HG03469 (cell line): ENCODE data around the gene PPP1R3G.

Source experiments
- ATAC-seq: cut with Tn5 transposase; IDR thresholded peaks from one replicate; pipeline ENCODE4 v1.9.1; 2021; ENCODE audit warnings: mild to moderate bottlenecking, moderate library complexity, moderate number of reproducible peaks; ENCODE audit not compliant: unreplicated experiment

The PPP1R3G gene

GRCh38 chr6:5093231-5094015 is 8.3 kb downstream of the PPP1R3G start:
- ATAC-seq: no peak

DNA sequence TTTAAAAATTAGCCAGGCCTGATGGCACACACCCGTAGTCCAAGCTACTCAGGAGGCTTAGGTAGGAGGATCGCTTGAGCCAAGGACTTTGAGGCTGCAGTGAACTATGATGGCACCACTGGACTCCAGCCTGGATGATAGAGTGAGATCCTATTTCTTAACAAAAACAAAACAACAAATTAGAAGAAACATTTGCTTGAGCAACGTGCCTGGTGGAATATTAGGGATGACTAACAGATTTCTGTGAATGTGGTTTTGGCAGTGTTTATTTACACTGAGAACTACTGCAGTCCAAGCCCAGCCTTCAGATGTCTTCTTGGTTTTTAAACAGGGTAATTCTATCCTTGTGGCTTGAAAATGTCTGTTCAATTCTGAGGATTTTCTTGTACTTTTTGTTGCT is 9.2 kb downstream of the PPP1R3G start:
- ATAC-seq: no peak

GRCh38 chr6:5095236-5095635 is 10.1 kb downstream of the PPP1R3G start:
- ATAC-seq: peak; percentile 46

GRCh38 chr6:5096482-5096881 is 11.3 kb downstream of the PPP1R3G start:
- ATAC-seq: no peak

GRCh38 chr6:5098501-5099270 is 13.5 kb downstream of the PPP1R3G start:
- no peak for ATAC-seq

GRCh38 chr6:5099537-5099936 is 14.4 kb downstream of the PPP1R3G start:
- no peak for ATAC-seq

- ATAC-seq: no peak
Measured at GRCh38 chr6:5100806-5101205, 15.7 kb downstream of the PPP1R3G start.

- no peak for ATAC-seq
Measured at GRCh38 chr6:5102267-5102970, 17.3 kb downstream of the PPP1R3G start.

DNA sequence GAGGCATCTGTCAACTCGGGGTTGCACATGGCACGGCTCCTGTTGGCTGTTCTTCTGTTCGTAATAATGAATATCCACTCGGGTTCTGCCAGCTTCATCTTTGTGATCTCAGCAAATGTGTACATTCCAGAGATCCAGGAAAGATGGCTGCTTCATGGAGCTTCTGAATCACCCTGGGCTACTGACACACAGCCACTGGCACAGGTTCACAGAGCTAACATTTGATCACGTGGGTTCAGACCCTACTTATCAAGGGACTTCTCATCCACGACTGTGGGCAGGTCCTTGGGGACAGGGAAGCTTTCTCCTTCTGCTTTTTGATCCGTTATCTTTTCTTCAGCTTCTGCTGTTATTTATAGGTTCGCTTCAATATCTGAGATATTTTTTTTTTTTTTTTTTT is 18.1 kb downstream of the PPP1R3G start:
- no peak for ATAC-seq

GRCh38 chr6:5104667-5105066 is 19.5 kb downstream of the PPP1R3G start:
- ATAC-seq: no peak

DNA sequence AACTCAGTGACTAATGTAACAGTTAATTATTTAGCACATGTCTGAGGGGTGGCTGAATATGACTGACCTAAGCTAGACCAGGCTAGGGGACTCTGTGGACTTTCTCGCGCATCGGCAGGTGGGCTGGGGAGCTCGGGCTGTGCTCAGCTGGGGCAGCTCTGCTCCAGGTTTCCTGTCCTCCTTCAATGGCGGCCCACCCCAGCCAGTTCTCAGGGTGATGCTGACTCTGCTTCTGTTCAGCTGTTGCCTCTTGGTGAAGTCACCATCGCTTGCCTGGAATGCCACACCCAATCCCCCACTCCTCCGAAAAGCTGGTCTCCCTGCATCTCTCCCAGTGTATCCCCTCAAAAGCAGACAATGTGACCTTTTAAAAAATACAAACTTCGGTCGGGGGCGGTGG is 20.0 kb downstream of the PPP1R3G start:
- no peak for ATAC-seq

DNA sequence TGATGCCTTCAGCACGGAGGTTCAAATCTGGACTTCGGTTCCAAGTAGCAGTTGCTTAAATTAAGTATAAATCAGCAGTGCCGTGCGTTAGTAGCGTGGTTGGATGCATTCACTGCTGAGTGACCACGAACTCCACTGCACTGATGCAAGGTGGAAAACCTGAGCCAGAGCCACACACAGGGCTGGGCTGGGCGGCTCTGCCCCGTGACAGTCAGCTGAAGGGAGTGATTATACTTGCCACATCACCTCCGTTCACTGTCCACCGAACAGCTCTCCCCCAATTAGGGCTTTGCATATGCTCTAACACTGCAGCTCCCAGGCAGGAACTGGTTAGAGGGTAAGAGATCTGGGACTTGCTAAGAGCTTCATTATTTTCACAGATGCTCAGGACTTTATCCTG is 22.2 kb downstream of the PPP1R3G start:
- no peak for ATAC-seq

DNA sequence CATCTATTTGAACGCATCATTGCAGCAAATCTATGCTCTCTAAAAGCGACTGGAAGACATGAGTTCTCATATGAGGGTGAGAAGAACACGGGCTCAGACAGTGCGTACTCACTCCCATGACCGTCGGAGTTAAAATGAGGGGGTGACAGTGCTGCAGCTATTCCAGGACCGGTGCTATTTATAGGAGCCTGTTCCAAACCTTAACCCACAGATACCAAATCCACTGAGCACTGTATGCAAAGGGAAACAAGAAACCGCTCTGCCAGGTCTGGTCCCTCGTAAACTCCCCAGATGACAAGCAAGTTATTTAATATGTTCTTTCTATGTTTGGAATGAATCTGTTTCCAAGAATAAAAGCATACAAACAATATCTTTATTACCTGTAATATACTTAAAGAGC is 22.9 kb downstream of the PPP1R3G start:
- ATAC-seq: no peak

GRCh38 chr6:5108536-5109150 is 23.5 kb downstream of the PPP1R3G start:
- no peak for ATAC-seq

- ATAC-seq: no peak
Measured at GRCh38 chr6:5109436-5109835, 24.3 kb downstream of the PPP1R3G start.

- ATAC-seq: no peak
Measured at GRCh38 chr6:5110246-5110645, 25.1 kb downstream of the PPP1R3G start.

DNA sequence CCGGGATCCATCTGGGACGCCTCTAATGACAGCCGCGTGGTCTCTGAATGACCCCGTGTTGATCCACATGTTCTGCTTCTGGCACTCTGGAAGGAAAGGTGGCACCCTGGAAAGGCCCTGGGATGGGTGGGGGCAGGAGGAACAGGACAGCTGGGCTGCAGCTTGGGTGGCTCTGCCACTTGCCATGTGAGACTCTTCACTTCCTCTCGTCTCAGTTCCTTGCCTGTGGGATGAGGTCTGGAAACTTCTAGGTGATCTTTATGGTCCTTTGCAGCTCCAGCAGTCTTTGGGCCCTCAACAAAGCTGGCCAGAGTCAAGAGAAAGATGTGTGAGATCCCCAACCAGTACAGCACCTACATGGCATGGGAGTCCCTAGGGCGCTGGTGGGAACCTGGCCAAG is 26.5 kb downstream of the PPP1R3G start:
- no peak for ATAC-seq

DNA sequence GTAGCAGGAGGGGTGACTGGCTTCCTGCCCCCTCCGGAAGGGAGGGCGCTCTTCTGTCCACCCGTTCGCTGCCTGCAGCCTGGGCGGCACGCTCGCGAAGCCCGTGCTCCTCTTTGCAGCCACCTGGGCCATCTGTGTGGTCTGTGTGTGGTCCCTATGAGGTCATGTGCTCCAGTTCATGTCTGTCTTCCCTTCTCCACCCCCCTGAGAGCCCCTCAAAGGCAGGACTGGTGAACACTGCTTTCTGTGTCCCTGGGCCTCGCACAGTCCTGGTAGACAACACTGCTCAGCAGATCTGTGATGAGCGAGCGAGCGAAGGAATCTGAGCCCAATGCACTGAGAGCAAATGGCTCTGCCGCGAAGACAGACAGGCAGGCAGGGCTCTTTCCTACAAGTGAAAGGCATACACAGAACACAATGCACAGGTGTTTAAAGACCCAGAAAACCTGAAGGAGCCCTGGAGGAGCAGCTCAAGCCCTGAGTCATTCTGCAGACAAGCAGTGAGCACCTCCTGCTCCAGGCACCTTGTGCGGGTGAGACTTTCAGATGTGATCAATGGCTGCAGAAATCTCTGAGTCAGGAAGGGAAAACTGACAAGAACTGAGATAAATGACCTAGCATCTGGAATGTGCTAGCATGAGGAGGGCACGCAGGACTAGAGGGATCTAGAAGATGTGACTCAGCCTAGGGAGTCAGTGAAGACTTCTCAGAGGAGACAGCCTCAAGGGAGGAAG is 27.1 kb downstream of the PPP1R3G start:
- ATAC-seq: no peak

DNA sequence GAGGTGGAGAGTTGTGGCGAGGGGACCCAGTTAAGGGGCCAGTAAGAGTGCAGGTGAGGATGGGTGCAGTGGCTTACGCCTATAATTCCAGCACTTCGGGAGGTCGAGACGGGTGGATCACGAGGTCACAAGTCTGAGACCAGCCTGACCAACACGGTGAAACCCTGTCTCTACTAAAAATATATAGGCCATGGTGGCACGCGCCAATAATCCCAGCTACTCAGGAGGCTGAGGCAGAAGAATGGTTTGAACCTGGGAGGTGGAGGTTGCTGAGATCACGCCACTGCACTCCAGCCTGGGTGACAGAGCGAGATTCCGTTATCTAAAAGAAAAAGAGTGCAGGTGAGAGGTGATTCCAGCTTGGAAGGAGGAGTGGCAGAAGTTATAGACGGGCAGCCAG is 28.0 kb downstream of the PPP1R3G start:
- ATAC-seq: no peak

GRCh38 chr6:5115168-5115567 is 30.0 kb downstream of the PPP1R3G start:
- ATAC-seq: no peak
